ENCODE measurements around the gene MS4A4E.
"Not testable (repeated sequence)": the region's sequence is repeated elsewhere in the genome, so short reads cannot be mapped to it uniquely, and the experiment has no call there.

Gene MS4A4E

DNA sequence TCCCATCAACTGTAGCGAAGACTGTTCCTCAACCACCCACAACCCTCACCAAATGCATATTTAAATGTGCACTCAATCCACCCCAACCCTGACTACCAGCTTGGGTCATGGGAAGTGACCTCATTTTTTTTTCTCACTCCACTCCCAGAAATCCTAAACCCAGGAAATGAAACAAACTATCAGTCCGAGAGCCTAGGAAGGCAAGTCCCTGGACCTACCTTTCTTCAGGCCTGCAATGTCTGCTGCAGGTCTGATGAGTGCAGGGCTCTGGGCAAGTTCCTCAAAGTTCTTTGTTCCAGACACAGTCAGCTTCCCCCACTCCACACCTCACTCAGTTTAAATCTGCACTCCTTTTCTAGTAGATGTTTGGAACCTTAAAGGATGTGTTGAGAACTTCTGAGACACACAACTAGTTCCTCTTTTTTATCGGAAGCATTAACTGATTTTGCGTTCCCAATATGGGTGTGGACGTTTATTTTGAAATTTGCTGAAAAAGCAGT lies at the start of gene MS4A4E:
Gene MS4A4E (minus strand): TSS at position 398 of the 500 bp plus-strand sequence. CDS start 13,082 bp downstream, outside the sequence.
- peaks cover 52% of the 10 kb centered on the region for H3K27me3 Mint-ChIP-seq
- no peaks in the 10 kb centered on the region for H3K4me1 Mint-ChIP-seq
- no peak for DNase-seq
- no peak within 1 kb of the TSS for H3K4me3 Mint-ChIP-seq
- peak within 1 kb of the TSS in 1 of 2 donors; percentile 13 for H3K27ac Mint-ChIP-seq
- no peaks in the 10 kb centered on the region for H3K9me3 Mint-ChIP-seq
- no peak for ATAC-seq

- Mint-ChIP-seq H3K27ac (no peak overlapping the region), H3K9me3 (no peaks in the 10 kb centered on the region), H3K4me3 (no peak overlapping the region), H3K27me3 (peaks cover 28% of the 10 kb centered on the region), H3K4me1 (no peaks in the 10 kb centered on the region)
- ATAC-seq = no peak
- no peak for DNase-seq
Observed at GRCh38 chr11:60292145-60292544, 49.2 kb upstream of the MS4A4E start.

- H3K27ac Mint-ChIP-seq = no peak overlapping the region
- H3K9me3 Mint-ChIP-seq = no peaks in the 10 kb centered on the region
- ATAC-seq = peak; percentile 23
- no peak overlapping the region for H3K4me3 Mint-ChIP-seq
- DNase-seq = no peak
- H3K4me1 Mint-ChIP-seq = no peaks in the 10 kb centered on the region
- H3K27me3 Mint-ChIP-seq = peaks cover 14% of the 10 kb centered on the region
Observed at GRCh38 chr11:60288531-60288930, 45.6 kb upstream of the MS4A4E start.

DNA sequence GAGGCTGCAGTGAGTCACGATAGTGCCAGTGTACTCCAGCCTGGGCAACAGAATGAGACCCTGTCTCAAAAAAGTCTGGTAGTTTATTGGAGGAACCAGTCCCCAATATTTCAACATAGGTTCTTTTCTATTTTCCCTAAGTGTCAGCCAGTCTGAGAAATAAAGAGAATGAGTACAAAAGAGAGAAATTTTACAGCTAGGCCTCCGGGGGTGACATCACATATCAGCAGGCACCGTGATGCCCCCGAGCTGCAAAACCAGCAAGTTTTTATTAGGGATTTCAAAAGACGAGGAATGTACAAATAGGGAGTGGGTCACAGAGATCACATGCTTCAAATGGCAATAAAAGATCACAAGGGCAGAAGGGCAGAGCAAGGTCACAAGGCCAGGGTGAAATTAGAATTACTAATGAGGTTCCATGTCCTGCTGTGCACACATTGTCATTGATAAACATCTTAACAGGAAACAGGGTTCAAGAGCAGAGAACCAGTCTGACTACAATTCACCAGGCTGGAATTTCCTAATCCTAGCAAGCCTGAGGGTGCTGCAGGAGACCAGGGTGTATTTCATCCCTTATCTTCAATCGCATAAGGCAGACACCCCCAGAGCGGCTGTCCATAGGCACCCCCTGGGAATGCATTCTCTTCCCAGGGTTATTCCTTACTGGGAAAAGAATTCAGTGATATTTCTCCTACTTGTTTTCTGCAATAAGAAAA lies 42.6 kb upstream of the MS4A4E start:
- H3K27me3 Mint-ChIP-seq = peaks cover 18% of the 10 kb centered on the region
- not testable (repeated sequence) for H3K4me3 Mint-ChIP-seq, H3K9me3 Mint-ChIP-seq, ATAC-seq, DNase-seq, H3K4me1 Mint-ChIP-seq
- H3K27ac Mint-ChIP-seq = peak overlapping the region in 1 of 2 donors; percentile 63

- DNase-seq = no peak
- Mint-ChIP-seq H3K27me3 (peaks cover 8% of the 10 kb centered on the region), H3K9me3 (no peaks in the 10 kb centered on the region), H3K4me3 (no peak overlapping the region), H3K27ac (no peak overlapping the region), H3K4me1 (no peaks in the 10 kb centered on the region)
- no peak for ATAC-seq
Observed at GRCh38 chr11:60282286-60282685, 39.3 kb upstream of the MS4A4E start.

GRCh38 chr11:60281485-60281884 lies 38.5 kb upstream of the MS4A4E start:
- no peak overlapping the region for H3K4me3 Mint-ChIP-seq
- H3K27ac Mint-ChIP-seq = no peak overlapping the region
- H3K27me3 Mint-ChIP-seq = peaks cover 8% of the 10 kb centered on the region
- H3K9me3 Mint-ChIP-seq = no peaks in the 10 kb centered on the region
- ATAC-seq (no peak), DNase-seq (no peak)
- H3K4me1 Mint-ChIP-seq = no peaks in the 10 kb centered on the region

GRCh38 chr11:60280412-60280811 lies 37.5 kb upstream of the MS4A4E start, which contains the start of gene MS4A4A:
Gene MS4A4A, plus strand, starts transcription at chr11:60280666. Its CDS starts 10 bp downstream, at chr11:60280676.
- Mint-ChIP-seq H3K9me3 (no peaks in the 10 kb centered on the region), H3K27ac (no peak within 1 kb of the TSS), H3K4me1 (no peaks in the 10 kb centered on the region), H3K4me3 (no peak within 1 kb of the TSS), H3K27me3 (peaks cover 8% of the 10 kb centered on the region)
- ATAC-seq (no peak), DNase-seq (no peak)

GRCh38 chr11:60274416-60274815 lies 31.5 kb upstream of the MS4A4E start:
- Mint-ChIP-seq H3K27ac (no peak overlapping the region), H3K27me3 (peaks cover 20% of the 10 kb centered on the region), H3K4me3 (no peak overlapping the region), H3K4me1 (peaks cover 13% of the 10 kb centered on the region), H3K9me3 (peaks cover 0 to 4% of the 10 kb centered on the region in 2 donors)
- ATAC-seq (no peak), DNase-seq (no peak)

- H3K4me3 Mint-ChIP-seq = no peak overlapping the region
- H3K9me3 Mint-ChIP-seq = peaks cover 0 to 6% of the 10 kb centered on the region in 2 donors
- ATAC-seq (no peak), DNase-seq (peak in 1 of 2 donors; percentile 22)
- H3K27ac Mint-ChIP-seq = no peak overlapping the region
- H3K27me3 Mint-ChIP-seq = peaks cover 28% of the 10 kb centered on the region
- no peaks in the 10 kb centered on the region for H3K4me1 Mint-ChIP-seq
Observed at GRCh38 chr11:60265373-60266214, 22.7 kb upstream of the MS4A4E start.

GRCh38 chr11:60264644-60265043 lies 21.7 kb upstream of the MS4A4E start:
- Mint-ChIP-seq H3K4me3 (no peak overlapping the region), H3K27me3 (peaks cover 33% of the 10 kb centered on the region), H3K9me3 (peaks cover 0 to 8% of the 10 kb centered on the region in 2 donors), H3K27ac (no peak overlapping the region), H3K4me1 (no peaks in the 10 kb centered on the region)
- no peak for ATAC-seq
- DNase-seq = no peak

DNA sequence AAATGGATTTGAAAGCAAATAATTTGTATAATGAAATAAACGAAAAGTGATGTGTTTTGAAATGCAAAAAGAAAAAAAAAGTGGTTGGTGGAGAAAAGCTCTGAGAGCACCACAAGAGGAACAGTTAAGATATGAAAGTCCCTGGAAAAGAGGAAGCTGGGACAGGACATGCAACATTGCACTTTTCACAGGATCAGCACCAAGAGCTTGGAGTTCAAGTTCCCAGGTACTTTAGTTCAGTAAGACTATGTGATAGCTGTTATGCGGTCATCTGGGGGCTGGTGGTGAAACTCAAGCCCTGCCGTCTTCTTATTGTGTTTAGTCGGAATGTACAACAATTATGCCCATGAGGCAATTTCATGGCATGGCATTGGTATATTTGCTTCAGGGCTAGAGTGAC lies 20.5 kb upstream of the MS4A4E start:
- no peak overlapping the region for H3K4me3 Mint-ChIP-seq
- no peak overlapping the region for H3K27ac Mint-ChIP-seq
- no peak for ATAC-seq
- DNase-seq = no peak
- peaks cover 0 to 8% of the 10 kb centered on the region in 2 donors for H3K9me3 Mint-ChIP-seq
- H3K27me3 Mint-ChIP-seq = peaks cover 23% of the 10 kb centered on the region
- no peaks in the 10 kb centered on the region for H3K4me1 Mint-ChIP-seq

GRCh38 chr11:60261014-60261413 lies 18.1 kb upstream of the MS4A4E start:
- no peak overlapping the region for H3K27ac Mint-ChIP-seq
- H3K4me3 Mint-ChIP-seq = no peak overlapping the region
- DNase-seq = no peak
- H3K4me1 Mint-ChIP-seq = no peaks in the 10 kb centered on the region
- H3K9me3 Mint-ChIP-seq = peaks cover 0 to 8% of the 10 kb centered on the region in 2 donors
- ATAC-seq = no peak
- peaks cover 11% of the 10 kb centered on the region for H3K27me3 Mint-ChIP-seq

GRCh38 chr11:60257956-60258722 lies 15.2 kb upstream of the MS4A4E start:
- Mint-ChIP-seq H3K27me3 (peaks cover 24% of the 10 kb centered on the region), H3K27ac (no peak overlapping the region), H3K4me3 (no peak overlapping the region), H3K4me1 (no peaks in the 10 kb centered on the region), H3K9me3 (peaks cover 5 to 14% of the 10 kb centered on the region in 2 donors)
- DNase-seq (no peak), ATAC-seq (no peak)

DNA sequence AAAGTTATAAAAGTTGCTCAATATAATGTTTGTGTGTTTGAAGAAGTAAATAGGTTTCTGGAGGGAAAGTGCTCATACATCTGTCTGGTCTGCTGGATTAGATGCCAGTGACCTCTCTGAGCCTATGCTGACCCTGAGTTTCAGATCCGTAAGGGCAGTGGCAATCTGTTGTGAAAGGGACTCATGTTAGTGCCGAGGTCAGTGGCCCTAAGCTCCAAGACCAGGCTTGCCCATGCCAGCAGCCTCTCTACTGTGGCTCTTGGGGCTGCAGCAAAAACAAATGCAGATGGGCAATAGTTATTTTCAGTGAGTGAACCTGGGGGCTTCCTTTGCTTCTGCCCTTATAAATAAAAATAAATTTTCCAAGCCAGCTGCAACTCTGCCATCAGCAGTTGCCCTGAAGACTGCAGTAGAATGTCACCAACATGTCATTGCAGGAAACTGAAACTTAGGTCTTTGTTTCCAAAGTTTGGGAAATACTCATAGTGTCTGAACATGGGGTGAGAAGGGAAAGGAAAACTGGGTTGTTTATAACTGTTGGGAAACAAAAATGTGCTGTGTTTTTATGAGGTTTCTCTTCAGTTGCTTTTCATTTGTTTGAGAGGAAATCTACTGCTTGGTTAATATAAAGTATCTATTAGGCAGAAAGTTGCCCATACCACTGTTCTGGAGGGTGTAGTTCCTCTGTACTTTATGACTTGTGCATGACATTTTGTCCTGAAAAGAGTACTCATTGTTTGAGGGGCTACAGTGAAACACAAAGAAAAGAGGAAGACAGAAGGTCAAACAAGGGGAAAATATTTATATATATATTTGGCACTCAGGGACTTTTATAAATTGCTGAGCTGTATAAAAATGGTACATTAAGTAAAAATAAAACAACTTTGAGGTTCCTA lies 9.5 kb upstream of the MS4A4E start:
- ATAC-seq = no peak
- Mint-ChIP-seq H3K27me3 (peaks cover 51% of the 10 kb centered on the region), H3K9me3 (peaks cover 5 to 7% of the 10 kb centered on the region in 2 donors), H3K4me3 (no peak overlapping the region), H3K4me1 (no peaks in the 10 kb centered on the region), H3K27ac (no peak overlapping the region)
- DNase-seq = no peak
